H9 (cell line): Measurements from ENCODE around the gene TRIM24. TPM values are rescaled to one million over a fixed set of nuclear protein-coding genes. Genes with fewer than 3 reads are reported as not detected.

Experiments used
- DNase-seq: peaks from one replicate; pipeline ENCODE4 v3.0.0-alpha.2; 2017
- H2AFZ ChIP-seq: one replicate; pipeline ENCODE4 v1.6.1; 2013; ENCODE audit warnings: mild to moderate bottlenecking, low read length, control low read depth, moderate library complexity
- H2AK5ac ChIP-seq: 2 replicates; pipeline ENCODE4 v1.6.1; 2013; ENCODE audit warnings: low read length, control low read depth, mixed read lengths; ENCODE audit not compliant: insufficient read length
- H2BK120ac ChIP-seq: one replicate; pipeline ENCODE4 v1.6.1; 2013; ENCODE audit warnings: low read depth, mild to moderate bottlenecking, low read length, control low read depth, inconsistent platforms; ENCODE audit not compliant: poor library complexity, severe bottlenecking
- H2BK12ac ChIP-seq: 2 replicates; pipeline ENCODE4 v1.6.1; 2013; ENCODE audit warnings: low read length, control low read depth, mixed read lengths, low read depth; ENCODE audit not compliant: insufficient read length
- H2BK15ac ChIP-seq: 2 replicates; pipeline ENCODE4 v1.6.1; 2013; ENCODE audit warnings: low read depth, low read length, control low read depth
- H2BK20ac ChIP-seq: one replicate; pipeline ENCODE4 v1.6.1; 2013; ENCODE audit warnings: low read depth, mild to moderate bottlenecking, low read length, control low read depth, inconsistent platforms; ENCODE audit not compliant: poor library complexity, severe bottlenecking
- H2BK5ac ChIP-seq: 2 replicates; pipeline ENCODE4 v1.6.1; 2013; ENCODE audit warnings: low read length, control low read depth, mixed read lengths; ENCODE audit not compliant: insufficient read length
- H3K14ac ChIP-seq: 2 replicates; pipeline ENCODE4 v1.6.1; 2013; ENCODE audit warnings: low read length, control low read depth; ENCODE audit not compliant: insufficient read depth
- H3K18ac ChIP-seq: 2 replicates; pipeline ENCODE4 v1.6.1; 2013; ENCODE audit warnings: low read depth, mild to moderate bottlenecking, mixed read lengths, low read length, control low read depth; ENCODE audit not compliant: insufficient read length
- H3K23ac ChIP-seq: 2 replicates; pipeline ENCODE4 v1.6.1; 2013; ENCODE audit warnings: low read length, control low read depth, mixed read lengths, low read depth; ENCODE audit not compliant: insufficient read length
- H3K23me2 ChIP-seq: 2 replicates; pipeline ENCODE4 v1.6.1; 2013; ENCODE audit warnings: low read depth, mild to moderate bottlenecking, mixed read lengths, low read length, control low read depth; ENCODE audit not compliant: insufficient read length, poor library complexity, severe bottlenecking
- H3K27ac ChIP-seq: 2 replicates; pipeline ENCODE4 v1.5.1; 2013; ENCODE audit warnings: low read length, control low read depth, mixed read lengths, low read depth; ENCODE audit not compliant: insufficient read length
- H3K27me3 ChIP-seq: 2 replicates; pipeline ENCODE4 v1.6.1; 2013; ENCODE audit warnings: low read length, control low read depth, inconsistent platforms; ENCODE audit not compliant: insufficient read depth
- H3K4ac ChIP-seq: 2 replicates; pipeline ENCODE4 v1.6.1; 2013; ENCODE audit warnings: low read depth, mild to moderate bottlenecking, control low read depth, inconsistent platforms, low read length, moderate library complexity
- H3K4me1 ChIP-seq: 2 replicates; pipeline ENCODE4 v1.6.1; 2013; ENCODE audit warnings: low read length, control low read depth, inconsistent platforms; ENCODE audit not compliant: insufficient read depth
- H3K4me2 ChIP-seq: 2 replicates; pipeline ENCODE4 v1.6.1; 2013; ENCODE audit warnings: low read length, control low read depth, mixed read lengths; ENCODE audit not compliant: insufficient read length, insufficient read depth
- H3K56ac ChIP-seq: 2 replicates; pipeline ENCODE4 v1.6.1; 2013; ENCODE audit warnings: low read depth, mild to moderate bottlenecking, mixed read lengths, low read length, control low read depth; ENCODE audit not compliant: insufficient read length
- H3K79me1 ChIP-seq: 2 replicates; pipeline ENCODE4 v1.6.1; 2013; ENCODE audit warnings: low read depth, mild to moderate bottlenecking, moderate library complexity, low read length, control low read depth, inconsistent platforms; ENCODE audit not compliant: insufficient read depth, poor library complexity, severe bottlenecking
- H3K79me2 ChIP-seq: 2 replicates; pipeline ENCODE4 v1.6.1; 2013; ENCODE audit warnings: low read length, control low read depth, inconsistent platforms; ENCODE audit not compliant: insufficient read depth
- H3K9ac ChIP-seq: 2 replicates; pipeline ENCODE4 v1.6.1; 2013; ENCODE audit warnings: low read length, control low read depth, mixed read lengths; ENCODE audit not compliant: insufficient read length; ENCODE audit errors: extremely low read depth
- H3K9me3 ChIP-seq: one replicate; pipeline ENCODE4 v1.6.1; 2013; ENCODE audit warnings: low read depth, low read length, inconsistent platforms; ENCODE audit not compliant: control insufficient read depth
- H3T11ph ChIP-seq: one replicate; pipeline ENCODE4 v1.6.1; 2013; ENCODE audit warnings: mild to moderate bottlenecking, low read length, control low read depth, inconsistent platforms
- H4K20me1 ChIP-seq: one replicate; pipeline ENCODE4 v1.6.1; 2013; ENCODE audit not compliant: control insufficient read depth, insufficient read length, insufficient read depth
- H4K5ac ChIP-seq: 2 replicates; pipeline ENCODE4 v1.6.1; 2013; ENCODE audit warnings: low read depth, mild to moderate bottlenecking, mixed read lengths, low read length, control low read depth; ENCODE audit not compliant: insufficient read length
- H4K8ac ChIP-seq: replicated peaks from 2 replicates; pipeline ENCODE4 v1.6.1; 2013; ENCODE audit warnings: low read length, control low read depth, mixed read lengths, low read depth; ENCODE audit not compliant: insufficient read length
- H4K91ac ChIP-seq: 2 replicates; pipeline ENCODE4 v1.6.1; 2013; ENCODE audit warnings: low read depth, mild to moderate bottlenecking, moderate library complexity, mixed read lengths, low read length, control low read depth; ENCODE audit not compliant: insufficient read length
- H3K27ac Mint-ChIP-seq, 3 experiments: 2 replicates in 2 of 3; 3 replicates in 1 of 3; pipeline ENCODE4 v1.8.0; 2020 to 2021; ENCODE audit warnings: mixed read lengths in 3 of 3, mild to moderate bottlenecking in 1 of 3, moderate library complexity in 1 of 3
- H3K27me3 Mint-ChIP-seq: 2 replicates; pipeline ENCODE4 v1.8.0; 2021; ENCODE audit warnings: low read depth, mild to moderate bottlenecking, moderate library complexity, mixed read lengths
- H3K36me3 Mint-ChIP-seq, 3 experiments: 2 replicates in 2 of 3; 3 replicates in 1 of 3; pipeline ENCODE4 v1.8.0; 2020 to 2021; ENCODE audit warnings: low read depth in 3 of 3, mixed read lengths in 3 of 3; ENCODE audit not compliant: insufficient read depth in 1 of 3
- H3K4me1 Mint-ChIP-seq, 2 experiments: 2 replicates each; pipeline ENCODE4 v1.8.0; 2020; ENCODE audit warnings: mixed read lengths in 2 of 2
- H3K4me3 Mint-ChIP-seq, 2 experiments: 2 replicates in 1 of 2; 3 replicates in 1 of 2; pipeline ENCODE4 v1.8.0; 2020 to 2021; ENCODE audit warnings: mild to moderate bottlenecking in 2 of 2, mixed read lengths in 2 of 2, moderate library complexity in 1 of 2
- H3K9me3 Mint-ChIP-seq, 2 experiments: 2 replicates in 1 of 2; 3 replicates in 1 of 2; pipeline ENCODE4 v1.8.0; 2020; ENCODE audit warnings: mild to moderate bottlenecking in 2 of 2, mixed read lengths in 2 of 2, moderate library complexity in 1 of 2
- CTCF ChIP-seq: fragments of 200-600 bp; sonication (generic); conservative IDR thresholded peaks from 3 replicates; pipeline ENCODE4 v1.8.0; 2021; ENCODE audit warnings: antibody characterized with exemption, mild to moderate bottlenecking
- WGBS: extraction: QIAGEN DNeasy Blood & Tissue Kit; methylation state at CpG from one replicate; pipeline ENCODE4 v1.1.7; 2013; ENCODE audit warnings: missing lambda C conversion rate, low lambda C conversion rate, mixed read lengths; ENCODE audit not compliant: insufficient read length; ENCODE audit errors: extremely low coverage; 5-methylcytosine and 5-hydroxymethylcytosine counted together
- total RNA-seq: library from RNA; stranded (reverse); gene quantifications from 2 replicates; pipeline ENCODE4 v1.2.1, GENCODE V29; 2021

TRIM24 gene
- total RNA-seq, 1 experiment from 2014 or later: 260 TPM

- no peak overlapping the region for H2BK20ac ChIP-seq
- H3K56ac ChIP-seq: no peak overlapping the region
- no peak overlapping the region for H2AFZ ChIP-seq
- no peak overlapping the region for H2BK120ac ChIP-seq
- no peaks in the 10 kb centered on the region for H3K27me3 ChIP-seq
- Mint-ChIP-seq H3K27me3 (peaks cover 2% of the 10 kb centered on the region; the same call in 1 of the 2 replicates), H3K27ac (peak overlapping the region in 2 of 3 experiments; percentile 81 to 89; a peak in 5 of 7 replicates), H3K9me3 (peaks cover 25 to 37% of the 10 kb centered on the region in 2 experiments), H3K36me3 (peaks cover 85 to 96% (median 93%) of the 10 kb centered on the region in 3 experiments), H3K4me1 (peaks cover 20 to 34% of the 10 kb centered on the region in 2 experiments), H3K4me3 (no peak overlapping the region)
- WGBS: no CpG with 5 or more reads among the region's 8 CpGs
- H4K5ac ChIP-seq: no peak overlapping the region
- no peak overlapping the region for H2BK5ac ChIP-seq
- TF ChIP-seq CTCF: no peak
- no peak overlapping the region for H3K18ac ChIP-seq
- no peak overlapping the region for H3K27ac ChIP-seq
- no peak overlapping the region for H4K91ac ChIP-seq
- H3K4ac ChIP-seq: no peak overlapping the region
- no peak overlapping the region for H4K8ac ChIP-seq
- no peak for DNase-seq
- H3K4me1 ChIP-seq: no peaks in the 10 kb centered on the region
- no peak overlapping the region for H3T11ph ChIP-seq
- no peak overlapping the region for H3K9ac ChIP-seq
- no peak overlapping the region for H3K4me2 ChIP-seq
- no peaks in the 10 kb centered on the region for H4K20me1 ChIP-seq
- H2BK12ac ChIP-seq: no peak overlapping the region
- H3K9me3 ChIP-seq: peaks cover 51% of the 10 kb centered on the region
- H3K23me2 ChIP-seq: no peaks in the 10 kb centered on the region
- no peak overlapping the region for H2AK5ac ChIP-seq
- H3K79me1 ChIP-seq: no peaks in the 10 kb centered on the region
- no peaks in the 10 kb centered on the region for H3K79me2 ChIP-seq
- H2BK15ac ChIP-seq: no peak overlapping the region
- H3K14ac ChIP-seq: no peak overlapping the region
- no peak overlapping the region for H3K23ac ChIP-seq
These were observed 105.0 kb downstream of the TRIM24 start for GRCh38 chr7:138565071-138565450.
